Right hindlimb (tissue), 1 donor: ENCODE measurements around the gene SNAP29.
A peak's percentile ranks its signal among the peaks of the same experiment; 100 is the strongest.
"Not testable (repeated sequence)": the region's sequence is repeated elsewhere in the genome, so short reads cannot be mapped to it uniquely, and the experiment has no call there.

Experiments used
- DNase-seq: peaks from one replicate; pipeline ENCODE4 v3.0.0-alpha.2; 2018

Gene SNAP29

DNA sequence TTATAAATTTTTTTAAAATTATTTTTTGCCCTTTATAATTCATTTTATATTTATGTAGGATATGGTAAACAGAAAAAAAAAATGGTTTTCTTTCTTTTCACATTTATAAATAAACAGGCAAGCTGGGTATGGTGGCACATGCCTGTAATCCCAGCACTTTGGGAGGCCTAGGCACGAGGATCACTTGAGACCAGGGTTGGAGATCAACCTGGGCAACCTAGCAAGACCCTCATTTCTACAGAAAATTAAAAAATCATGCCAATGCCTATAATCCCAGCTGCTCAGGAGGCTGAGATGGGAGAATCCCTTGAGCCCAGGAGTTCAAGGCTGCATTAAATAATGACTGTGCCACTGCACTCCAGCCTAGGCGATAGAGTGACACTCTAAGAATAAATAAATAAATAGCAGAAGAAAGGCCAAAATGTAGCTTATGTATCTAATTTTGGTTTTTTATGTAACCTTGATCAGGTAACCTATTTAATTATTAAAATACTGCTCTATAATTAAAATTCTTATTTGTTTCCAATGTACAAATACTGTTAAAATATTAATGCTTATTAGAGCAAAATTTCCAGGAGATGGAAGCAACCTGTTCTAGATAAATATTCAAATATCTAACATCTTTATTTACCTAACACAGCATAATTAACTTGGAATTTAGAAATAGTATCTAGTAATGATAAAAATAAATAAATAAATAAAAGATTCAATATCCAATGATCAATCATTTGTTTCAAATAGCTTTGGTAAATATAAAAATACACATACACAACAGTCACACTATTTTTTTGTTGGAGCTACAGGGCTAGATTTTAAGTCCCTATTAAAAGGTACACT is 21.6 kb upstream of the SNAP29 start:
- DNase-seq = no peak

DNA sequence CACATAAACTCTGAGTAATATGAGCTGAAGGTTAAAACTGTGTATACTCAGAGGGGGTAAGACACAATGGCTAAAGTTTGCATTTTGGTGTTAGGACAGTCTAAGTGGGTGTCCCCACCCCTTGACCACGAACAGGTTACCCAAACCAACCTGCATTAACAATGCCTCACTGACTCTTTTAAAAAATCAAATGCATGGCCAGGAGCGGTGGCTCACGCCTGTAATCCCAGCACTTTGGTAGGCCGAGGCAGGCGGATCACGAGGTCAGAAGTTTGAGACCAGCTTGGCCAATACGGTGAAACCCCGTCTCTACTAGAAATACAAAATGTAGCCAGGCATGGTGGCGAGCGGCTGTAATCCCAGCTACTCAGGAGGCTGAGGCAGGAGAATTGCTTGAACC is 19.5 kb upstream of the SNAP29 start:
- not testable (repeated sequence) for DNase-seq

DNA sequence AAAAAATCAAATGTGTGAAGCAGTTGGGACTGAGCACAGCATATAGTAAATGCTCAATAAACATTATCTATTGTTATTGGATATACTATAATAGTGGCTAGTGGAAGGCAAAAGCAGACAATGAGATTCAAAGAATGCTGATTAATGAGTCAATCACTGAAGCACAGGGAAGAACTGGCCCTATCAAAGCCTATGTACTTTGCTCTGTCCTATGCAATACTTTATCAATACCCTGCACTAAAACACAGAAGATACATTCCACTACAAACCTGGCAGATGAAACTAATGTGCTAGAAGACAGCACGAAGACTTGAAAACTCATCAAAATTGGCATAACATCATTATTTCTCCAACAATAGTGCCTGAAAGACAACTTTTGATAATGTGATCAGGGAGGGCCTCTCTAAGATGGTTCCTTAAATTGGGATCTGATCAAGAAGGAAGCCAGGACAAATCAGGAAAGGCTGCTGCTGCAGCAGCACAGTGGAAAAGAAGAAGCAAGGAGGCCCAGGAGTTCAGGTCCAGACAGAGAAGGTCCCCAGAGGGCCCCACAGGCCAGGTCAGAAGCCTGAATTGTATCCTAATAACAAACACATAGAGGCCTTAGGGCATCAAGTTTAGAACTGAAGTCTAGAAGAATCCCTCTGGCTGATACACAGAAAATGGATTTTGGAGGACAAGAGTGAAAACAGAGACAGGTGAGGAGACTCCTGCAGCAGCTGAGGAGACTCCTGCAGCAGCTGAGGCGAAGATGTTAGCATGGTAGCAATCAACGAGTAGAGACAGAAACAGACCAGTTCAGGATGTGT is 18.8 kb upstream of the SNAP29 start:
- no peak for DNase-seq

DNA sequence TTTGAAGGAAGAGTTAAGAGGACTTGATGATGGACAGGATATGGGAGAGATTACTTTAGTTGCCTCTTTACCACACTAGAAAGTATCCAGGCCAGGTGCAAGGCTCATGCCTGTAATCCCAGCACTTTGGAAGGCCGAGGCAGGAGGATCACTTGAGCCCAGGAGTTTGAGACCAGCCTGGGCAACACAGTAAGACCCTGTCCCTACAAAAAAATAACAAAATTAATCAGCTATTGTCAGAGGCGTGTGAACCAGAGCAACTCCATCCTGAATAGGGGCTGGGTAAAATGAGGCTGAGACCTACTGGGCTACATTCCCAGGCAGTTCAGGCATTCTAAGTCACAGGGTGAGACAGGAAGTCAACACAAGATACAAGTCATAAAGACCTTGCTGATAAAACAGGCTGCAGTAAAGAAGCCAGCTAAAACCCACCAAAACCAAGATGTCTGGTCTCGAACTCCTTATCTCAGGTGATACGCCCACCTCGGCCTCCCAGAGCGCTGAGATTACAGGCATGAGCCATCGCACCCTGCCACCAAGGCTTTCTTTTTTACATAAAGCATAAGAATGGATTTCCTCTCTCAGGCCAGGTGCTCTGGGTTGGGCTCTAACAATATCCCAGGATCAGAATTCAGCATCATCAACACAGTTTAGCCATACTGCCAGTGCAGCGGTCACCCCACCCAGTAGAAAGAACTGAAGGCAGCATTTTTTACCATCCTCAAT is 18.0 kb upstream of the SNAP29 start:
- DNase-seq = no peak

DNA sequence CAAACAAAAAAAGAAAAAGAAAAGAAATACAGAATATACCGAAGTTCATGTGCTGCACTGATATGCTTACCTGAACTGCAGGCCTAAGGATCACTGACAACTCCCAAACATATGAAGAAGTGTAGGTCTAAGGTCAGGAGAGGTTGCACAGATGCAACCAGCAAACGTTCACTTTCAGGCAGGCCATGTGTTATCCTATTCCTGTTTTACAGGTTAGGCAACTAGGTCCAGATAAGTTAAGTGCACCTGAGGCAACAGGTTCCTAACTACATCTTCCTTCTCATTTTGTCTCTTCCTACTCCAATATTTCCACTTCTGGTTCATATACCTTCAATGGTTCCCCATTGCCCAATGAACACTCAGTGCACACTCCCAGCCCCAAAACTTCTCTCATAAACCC is 15.3 kb upstream of the SNAP29 start:
- DNase-seq = no peak

DNA sequence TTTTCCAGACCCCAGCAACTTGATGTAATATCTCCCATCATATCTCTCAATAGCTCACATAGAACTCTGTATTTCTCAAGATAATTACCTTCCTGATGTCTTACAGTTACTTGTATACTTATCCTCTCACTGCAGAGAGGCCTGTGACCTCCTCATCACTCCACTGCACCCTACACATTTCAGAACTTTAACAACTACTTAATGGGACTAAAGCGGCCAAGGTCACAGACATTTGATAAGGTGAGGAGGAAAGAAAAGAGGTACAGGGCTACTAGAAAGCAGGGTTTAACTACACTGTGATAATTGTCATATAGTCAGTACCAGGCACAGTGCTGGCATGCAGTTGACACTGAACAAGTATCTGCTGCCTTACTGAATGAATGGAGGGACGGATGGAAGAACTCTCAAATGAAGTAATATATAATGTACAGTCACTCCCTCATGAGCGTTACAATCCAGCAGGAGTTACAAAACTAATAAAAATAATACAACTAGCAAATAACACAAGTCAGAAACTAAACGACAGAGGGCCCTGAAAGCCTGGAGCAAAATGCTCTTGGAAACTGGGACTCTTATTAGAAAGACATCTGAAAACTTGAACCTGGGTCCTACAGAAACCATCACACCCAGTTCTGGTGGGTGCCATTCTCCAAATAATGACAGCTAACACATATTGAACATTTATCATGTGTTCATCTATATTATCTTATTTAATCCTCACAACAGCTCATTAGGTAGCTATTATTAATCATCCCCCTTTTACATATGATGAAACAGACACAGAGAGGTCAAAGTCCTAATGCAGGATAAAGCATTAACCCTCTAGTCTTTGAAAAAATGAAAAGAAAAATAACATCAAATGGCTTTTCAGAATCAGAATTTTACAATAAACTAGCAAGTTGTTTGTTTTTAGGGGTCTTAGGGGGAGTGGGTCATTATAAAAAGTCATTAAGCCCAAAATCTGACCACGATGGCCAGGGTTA is 14.5 kb upstream of the SNAP29 start:
- DNase-seq = no peak

DNA sequence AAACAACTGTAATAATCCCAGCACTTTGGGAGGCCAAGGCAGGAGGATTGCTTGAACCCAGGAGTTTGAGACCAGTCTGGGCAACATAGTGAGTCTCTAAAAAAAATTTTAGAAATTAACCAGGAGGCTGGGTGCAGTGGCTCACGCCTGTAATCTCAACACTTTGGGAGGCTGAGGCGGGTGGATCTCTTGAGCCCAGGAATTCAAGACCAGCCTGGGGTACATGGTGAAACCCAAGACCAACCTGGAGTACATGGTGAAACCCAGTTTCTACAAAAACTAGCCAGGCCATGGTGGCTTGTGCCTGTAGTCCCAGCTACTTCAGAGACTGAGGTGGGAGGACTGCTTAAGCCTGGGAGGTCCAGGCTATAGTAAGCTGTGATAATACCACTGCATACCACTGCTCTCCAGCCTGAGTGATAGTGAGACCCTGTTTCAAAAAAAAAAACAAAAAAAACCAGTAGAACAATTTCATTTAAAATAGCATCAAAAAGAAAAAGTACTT is 11.4 kb upstream of the SNAP29 start:
- no peak for DNase-seq

DNA sequence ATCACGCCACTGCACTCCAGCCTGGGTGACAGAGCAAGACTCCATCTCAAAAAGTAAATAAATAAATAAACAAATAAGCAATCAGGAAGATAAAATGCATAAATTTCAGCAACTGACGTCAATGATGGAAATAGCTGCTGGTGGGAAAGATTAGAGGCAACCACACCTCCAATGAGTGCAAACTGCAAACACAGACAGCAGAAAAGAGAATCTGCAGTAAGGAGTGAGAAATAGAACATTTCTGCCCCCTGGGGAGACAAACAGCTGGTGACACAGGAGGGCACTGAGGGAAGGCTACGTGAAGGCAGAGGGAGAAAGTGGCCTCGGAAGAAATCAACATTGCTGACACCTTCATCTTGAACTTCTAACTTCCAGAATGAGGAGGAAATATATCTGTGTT is 6.7 kb upstream of the SNAP29 start:
- no peak for DNase-seq

DNA sequence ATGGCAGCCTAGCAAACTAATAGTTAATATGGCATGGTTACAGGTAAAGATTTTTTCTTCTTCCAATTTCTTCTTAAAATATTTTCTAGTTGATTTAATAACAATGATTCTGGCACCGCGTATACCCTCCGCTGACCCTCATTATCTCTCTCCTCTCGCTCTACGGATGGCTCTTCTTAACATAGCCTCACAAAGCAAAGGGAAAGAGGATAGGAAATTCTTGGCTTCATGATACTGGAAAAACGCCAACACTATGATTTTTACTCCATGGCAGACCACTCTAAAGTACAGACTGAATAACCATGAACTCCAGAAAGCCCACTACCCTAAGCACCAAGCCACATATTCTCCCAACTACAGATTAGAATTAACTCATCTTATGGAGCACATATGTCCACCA is 6.3 kb upstream of the SNAP29 start:
- no peak for DNase-seq

DNA sequence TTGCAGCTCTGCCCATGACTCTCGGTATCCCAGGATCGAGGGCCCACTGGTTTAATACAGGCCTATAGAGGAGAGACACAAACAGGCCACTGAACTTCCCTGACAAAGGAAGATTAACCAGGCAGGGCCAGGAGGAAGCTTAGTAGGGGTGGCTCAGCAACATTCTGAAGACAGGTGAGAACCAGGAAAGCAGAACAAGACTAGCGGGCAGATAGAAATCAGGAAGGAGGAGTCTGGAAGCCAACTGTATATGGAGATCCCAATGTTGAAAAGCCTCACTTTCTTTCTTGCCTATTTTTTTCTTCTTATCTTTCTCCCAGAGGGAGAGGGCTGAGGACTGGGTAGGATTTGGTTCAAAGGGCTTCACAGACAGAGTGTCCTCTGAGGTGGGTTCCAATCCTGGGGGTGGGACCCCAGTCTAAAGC is 5.6 kb upstream of the SNAP29 start:
- DNase-seq = no peak

DNA sequence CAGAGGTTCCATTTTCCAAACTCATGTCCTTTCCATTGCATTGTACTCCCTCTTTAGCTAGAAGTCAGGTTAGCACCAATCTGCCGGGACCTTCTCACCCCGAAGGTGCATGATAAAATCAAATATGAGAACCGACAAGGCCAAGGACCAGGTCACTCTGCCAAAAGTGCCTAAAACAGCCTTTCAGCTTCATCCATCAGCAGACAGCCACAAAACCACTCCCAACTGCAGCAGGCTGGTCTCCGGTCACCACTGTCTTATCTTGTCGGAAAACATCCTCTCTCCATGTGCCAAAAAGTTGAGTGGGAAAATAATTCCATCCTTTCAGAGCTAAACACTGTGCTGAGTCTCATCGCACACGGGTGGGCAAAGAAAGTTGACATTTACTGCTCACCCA is 1.6 kb upstream of the SNAP29 start:
- no peak for DNase-seq

DNA sequence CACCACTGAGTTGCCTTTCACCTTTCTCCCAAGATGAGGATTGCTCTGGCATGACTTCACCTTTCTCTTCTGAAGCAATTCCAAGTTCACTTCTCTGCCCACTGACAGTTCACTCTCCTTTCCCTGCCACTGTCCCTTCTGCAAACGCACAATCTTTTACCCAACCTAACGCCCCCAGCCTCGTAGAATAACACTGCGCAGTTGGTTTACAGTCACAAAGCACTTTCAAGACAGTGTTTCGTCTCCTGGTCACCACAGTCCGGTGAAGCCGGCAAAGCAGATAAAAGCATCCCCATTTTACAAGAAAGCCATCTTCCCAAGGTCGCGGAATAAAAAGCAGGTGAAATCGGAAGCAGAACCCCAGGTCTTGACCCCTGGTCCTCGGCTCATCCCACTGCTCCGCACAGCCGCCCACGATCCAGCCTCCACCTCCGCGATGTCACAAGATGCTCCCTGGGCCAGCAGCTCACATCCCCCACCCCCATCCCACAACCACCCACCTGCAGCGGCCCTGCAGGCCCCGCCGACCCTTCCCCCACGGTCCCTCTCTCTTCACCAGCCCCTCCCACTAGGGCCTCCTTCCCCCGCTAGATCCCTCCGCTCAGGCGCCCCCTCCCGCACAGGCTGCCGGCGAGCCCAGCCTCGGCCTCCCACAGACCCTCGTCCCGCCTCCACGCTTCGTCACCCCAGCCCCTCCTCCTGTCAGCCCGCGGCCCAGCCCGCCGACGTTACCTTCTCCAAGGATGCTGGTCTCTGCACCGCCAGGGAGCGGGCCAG is 781 bp upstream of the SNAP29 start:
- peak; percentile 94 for DNase-seq

DNA sequence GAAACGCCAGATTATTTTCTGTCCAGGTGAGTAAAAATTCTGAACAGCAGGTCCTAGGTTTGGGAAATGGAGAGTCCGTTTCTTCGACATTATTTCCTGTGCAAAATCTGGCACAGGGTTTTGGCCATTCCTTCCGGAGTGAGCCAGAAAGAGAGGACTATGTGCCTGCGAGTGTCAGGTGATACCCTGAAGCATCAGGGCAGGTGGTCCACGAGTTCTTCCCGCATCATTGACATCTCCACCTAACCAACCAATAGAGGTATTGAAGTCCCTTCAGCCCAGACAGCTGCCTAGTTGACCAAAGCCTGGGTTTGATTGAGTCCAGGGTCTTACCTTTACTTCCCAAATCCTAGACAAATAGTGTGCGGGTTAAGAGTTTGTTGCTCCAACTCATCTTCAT is 808 bp downstream of the SNAP29 start:
- DNase-seq = no peak

DNA sequence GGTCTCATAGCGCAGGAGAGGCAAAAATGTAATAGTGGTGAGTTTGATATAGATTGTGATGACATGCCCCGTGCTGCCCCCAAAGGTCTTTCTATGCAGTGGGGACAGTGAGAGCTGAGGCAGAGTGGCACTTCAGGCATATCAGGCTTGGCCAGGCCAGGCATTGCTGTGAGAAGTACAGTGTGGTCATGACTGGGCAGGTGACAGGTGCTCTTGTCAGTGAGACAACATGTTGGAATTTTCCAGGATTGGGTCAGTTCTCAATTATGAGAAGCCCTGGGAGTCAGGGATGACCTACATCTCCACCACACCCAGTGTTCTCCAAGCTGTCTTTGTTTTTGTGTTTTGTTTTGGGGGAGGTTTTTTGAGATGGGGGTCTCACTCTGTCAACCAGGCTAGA is 3.7 kb downstream of the SNAP29 start:
- DNase-seq = no peak

DNA sequence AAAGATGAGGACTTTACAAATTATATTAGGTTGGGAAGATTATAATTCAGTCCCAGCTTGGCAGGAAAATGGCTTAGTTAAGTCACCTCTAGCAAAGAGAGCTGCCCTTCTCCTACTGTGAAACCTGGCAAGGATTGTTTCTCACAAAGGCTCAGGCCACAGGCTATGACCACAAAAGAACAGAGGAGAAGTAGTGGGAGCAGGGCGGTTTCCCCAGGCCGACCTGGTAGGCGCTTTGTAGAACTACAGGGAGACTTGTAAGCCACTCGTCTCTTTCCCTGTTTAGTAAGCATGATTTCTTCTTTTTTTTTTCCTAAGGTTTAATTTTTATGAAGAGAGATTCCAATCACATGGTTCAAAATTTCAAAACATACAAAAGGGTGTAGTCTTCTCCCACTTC is 4.6 kb downstream of the SNAP29 start:
- no peak for DNase-seq

DNA sequence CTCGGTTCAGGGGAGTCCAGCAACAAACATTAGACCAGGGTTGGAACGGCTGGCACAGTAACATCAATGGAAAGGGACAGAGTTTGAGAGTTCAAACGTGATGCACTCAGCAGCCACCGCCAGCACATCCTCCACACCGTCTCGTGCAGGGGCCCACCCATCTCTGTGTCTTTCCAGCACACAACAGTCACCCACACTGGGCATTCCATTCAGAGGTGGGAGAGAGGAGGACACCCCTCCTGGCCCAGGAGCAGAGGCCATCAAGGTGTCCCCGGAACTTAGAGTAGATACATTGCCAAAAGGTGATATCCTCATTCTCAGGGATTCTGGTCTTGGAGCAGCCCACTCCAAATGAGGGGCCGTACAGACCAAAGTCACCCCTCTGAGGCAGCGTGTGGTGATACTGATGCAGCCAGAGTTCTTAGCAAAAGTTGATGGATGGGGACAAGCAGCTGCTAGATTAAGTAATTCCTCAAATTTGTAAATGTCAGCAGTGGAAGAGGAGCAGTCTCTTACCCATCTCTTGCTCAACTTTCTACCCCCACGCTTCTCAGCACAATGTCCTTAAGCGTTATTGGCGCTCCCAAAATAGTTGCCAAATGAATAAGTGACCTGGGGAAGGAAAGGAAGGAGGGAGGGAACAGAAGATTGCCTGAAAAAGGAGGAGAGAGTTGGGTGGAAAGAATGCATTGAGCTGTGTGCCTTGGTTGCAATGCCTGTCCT is 5.5 kb downstream of the SNAP29 start:
- no peak for DNase-seq

DNA sequence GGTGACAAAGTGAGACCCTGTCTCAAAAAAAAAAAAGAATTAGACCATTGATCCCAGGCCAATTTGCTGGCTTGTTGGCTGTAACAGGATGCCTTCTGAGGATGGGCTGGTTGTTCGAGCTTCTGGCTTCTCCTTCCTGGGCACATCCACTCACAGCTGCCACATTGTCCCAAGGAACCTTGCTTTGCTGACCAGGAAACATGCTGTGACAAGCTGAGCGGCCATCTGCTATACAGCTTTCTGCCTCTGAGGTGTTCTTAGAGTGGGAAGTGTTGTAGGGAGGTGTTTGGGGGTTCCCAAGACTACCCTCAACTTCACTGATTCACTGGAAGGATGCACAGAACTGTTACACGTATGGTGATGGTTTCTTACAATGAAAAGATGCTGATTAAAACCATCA is 6.5 kb downstream of the SNAP29 start:
- DNase-seq = no peak

DNA sequence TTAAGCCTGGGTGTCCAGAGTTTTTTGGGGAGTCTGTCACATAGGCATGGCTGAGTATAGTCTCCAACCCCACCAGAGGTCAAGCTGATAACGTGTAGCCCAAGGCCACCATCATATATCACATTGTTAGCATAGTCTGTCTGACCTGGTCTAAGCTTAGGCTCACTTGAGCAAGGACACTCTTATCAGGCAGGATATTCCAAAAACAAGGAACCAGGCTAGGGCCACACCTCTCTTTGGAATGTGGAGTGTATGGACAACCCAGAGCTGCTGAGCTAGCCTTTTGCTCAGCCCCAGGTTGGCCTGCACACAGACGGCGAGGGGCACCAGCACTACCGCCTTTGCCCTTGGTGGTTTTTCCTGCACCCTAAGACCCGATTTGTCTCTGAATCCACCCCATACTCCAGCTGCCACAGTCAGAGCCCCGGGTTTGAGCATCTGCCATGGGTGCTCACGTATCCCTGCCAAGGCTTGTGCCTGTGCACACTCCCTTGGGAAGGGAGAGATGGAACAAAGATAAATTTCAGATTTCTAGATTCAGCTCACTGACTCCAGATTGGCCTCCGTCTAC is 7.2 kb downstream of the SNAP29 start:
- DNase-seq = no peak

DNA sequence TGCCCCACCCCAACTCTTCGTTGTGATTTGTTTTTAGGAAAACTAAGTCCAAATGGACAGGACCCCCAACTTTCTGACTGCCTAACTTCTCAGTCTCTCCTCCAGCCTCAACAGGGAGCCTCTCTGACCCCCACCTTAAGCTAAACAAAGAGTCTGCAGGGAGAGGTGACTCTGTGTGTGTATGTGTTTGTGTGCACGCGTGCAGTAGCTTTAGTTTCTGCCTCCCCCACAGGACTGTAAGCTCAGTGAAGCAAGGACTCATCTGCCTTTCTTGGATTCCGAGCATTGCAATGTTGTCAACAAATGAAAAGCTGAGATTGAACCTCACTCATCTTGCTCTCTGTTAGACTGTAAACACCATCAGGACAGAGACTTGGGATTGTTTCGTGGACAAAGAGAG is 7.9 kb downstream of the SNAP29 start:
- DNase-seq = no peak
